ENCODE results near the gene SLC12A1.

The SLC12A1 gene

DNA sequence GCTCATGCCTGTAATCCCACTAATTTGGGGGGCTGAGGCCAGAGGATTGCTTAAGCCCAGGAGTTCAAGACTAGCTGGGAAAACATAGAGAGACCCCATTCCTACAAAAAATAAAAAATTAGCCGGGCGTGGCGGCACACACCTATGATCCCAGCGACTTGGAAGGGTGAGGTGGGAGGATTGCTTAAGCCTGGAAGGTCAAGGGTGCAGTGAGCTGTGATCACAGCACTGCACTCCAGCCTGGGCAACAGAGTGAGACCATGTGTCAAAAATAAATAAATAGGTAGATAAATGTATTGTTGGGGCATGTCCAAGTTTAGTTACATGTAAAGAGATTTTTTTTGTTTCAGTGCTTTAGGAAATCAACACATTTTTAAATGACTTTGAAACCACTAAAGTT, 36.4 kb downstream of the SLC12A1 start:
- DNase-seq (ENCODE audit: low read depth in 2 of 2), result no peak

DNA sequence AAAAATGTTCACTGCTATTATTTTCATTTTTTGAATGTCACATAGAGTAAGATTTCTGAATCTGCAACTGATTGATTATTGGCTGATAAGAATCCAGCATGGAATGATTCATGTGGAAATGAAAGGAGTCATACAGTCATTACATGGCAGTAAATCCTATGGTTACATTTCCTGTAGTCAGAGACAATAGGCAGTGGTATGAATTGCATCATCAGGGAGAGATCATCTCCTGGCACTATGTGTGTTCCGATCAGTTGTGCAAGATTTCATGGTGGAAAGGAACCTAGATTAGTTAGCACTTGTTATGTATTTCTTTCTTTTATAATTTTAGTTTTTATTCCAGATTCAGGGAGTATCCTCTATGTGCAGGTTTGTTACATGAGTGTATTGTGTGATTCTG, 38.8 kb downstream of the SLC12A1 start:
- no peak for DNase-seq (ENCODE audit: low read depth in 2 of 2)

DNA sequence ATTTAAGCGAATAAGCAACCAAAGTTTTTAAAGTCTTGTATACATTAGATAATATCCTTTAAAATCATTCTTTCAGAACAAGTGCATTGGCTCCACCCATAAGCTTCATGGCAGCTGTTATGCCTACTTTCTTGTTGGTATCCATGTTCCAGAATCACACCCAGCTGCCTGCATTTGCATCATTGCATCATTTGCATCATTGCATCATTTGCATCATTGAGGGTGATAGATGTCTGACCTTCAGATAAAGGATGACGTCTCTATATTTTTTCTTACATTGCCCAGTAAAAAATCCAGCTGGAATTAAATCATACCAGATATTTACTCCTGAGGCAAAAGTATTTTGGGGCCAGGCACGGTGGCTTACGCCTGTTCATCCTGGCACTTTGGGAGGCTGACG, 42.3 kb downstream of the SLC12A1 start:
- no peak for DNase-seq (ENCODE audit: low read depth in 2 of 2)

DNA sequence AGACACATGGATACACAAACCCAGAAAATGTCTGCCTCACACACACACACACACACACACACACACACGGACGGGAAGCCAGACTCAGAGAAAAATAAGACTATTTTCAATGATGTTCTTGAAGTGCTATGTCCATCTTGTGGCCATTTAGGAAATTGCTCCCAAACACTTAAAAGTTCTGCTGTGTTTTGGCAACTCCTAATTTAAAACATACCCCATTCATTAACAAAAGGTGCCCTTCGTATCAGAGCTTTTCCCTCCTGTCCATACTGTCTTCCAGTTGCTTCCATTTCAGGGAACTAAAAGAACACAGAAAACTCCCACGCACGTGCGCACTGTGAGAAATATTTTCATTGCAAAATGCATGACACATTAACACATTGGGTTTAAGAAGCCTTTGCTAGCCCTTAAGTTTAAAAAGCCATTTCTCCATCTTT, 44.6 kb downstream of the SLC12A1 start:
- DNase-seq (ENCODE audit: low read depth in 2 of 2), result no peak

DNA sequence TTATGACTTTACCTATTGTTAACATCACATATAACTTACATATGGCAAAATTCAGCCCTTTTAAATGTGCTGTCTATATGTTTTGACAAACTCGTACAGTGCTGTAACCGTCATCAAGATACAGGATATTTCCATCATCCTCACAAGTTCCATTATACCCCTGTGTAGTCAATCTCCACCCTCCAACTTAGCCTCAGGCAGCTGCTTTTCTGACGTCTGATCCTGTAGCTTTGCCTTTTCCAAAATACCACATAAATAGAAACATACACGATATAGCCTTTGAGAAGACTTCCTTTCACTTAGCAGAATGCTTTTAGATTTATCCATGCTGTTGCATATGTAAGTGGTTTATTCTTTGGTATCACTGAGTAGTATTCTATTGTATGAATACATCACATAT, 47.1 kb downstream of the SLC12A1 start:
- no peak for DNase-seq (ENCODE audit: low read depth in 2 of 2)

DNA sequence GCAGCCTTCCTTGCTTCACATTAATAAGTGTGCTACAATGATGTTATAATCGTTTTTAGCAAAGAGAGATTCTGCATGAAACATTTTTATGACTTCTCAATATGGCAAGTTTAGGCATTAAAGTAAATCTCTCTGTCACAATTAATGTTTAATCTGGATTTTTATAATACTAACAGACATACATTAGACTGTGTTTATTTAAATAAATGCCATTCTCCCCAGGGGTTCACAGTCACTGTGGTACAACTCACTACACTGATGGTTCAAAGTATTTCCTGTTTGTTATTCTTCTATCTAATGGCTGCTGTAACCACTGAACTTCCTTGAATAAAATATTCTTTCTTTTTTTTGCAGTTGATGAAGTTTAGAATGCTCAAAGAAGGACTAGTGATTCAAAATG, 59.0 kb downstream of the SLC12A1 start:
- DNase-seq (ENCODE audit: low read depth in 2 of 2), result no peak

DNA sequence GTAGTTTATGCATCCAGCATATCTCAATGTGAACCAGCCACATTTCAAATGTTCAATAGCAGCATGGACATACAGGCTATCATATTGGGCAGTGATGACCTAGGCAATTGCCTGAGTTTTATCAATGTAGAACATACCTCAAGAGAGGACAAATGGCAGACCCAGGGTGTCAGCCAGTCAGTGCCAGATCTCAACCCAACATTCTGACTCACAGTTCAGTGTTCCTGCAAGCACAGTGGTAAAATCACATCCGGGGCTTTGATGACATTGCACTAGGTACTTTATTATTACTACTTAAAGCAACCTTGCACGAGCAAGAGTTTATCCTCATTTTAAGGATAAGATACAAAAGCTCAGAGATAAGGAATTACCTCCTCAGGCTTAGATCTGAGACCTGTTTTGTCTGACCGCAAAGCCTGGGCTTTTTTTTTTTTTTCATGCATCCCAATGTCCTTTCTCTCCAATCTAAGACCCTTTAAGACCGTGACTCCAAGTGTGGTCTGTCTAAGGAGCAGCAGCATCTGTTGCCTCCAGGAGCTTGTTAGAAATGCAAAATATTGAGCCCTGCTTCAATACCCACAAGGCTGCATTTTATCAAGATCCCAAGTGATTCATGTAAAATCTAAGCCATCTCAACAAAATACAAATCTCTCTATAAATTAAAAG, 60.1 kb downstream of the SLC12A1 start:
- DNase-seq (ENCODE audit: low read depth in 2 of 2), result no peak

DNA sequence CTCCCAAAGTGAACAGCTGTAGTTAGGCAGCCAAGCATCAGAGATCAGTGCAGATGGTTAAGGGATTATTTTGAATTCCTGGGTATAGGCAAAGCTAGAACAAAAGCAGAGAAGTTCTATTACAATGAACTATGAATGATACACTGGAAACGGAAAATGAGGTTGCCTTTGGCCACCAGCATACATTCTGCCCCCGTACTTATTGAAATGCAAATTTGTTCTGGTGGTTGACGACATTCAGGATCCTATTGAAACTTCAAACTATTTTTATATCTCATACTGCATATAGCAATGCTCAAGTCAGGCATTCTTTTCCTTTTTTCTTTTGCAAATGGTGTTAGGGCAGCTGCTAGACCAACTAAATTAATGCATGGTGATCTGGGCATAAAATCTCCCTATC, 61.7 kb downstream of the SLC12A1 start:
- no peak for DNase-seq (ENCODE audit: low read depth in 2 of 2)

DNA sequence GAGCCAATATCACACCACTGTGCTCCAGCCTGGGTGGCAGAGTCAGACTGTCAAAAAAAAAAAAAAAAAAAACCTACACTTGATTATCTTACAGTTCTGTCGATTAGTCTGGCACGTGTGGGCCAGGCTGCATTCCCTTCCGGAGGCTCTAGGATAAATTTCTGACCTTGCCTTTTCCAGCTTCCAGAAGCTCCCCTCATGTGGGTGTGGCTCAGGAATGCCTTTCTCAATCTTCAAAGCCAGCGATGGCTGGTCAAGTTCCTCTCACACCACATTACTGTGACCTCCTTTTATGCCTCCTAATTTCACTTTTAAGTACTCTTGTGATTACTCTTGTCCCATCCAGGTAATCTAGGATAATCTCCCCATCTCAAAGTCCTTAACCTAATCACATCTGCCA, 66.9 kb downstream of the SLC12A1 start:
- no peak for DNase-seq (ENCODE audit: low read depth in 2 of 2)

DNA sequence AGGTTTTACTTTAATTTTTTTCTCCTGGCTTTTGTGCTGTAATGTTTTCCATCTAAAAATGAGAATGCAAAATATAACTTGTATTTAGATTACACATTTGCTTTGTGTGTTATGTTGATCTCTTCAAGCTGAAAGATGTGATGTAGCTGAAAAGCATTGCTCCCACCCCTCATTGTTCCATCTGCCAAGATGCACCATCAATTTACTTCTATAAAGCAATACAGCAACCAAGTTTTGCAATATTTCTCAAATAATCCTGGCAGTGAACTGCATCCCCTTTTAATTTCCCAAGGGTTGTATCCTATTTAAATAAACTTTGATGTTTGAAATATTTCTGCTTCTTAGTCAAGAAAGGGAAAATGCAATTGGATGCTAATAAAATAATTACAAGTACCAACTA, 72.6 kb downstream of the SLC12A1 start:
- DNase-seq (ENCODE audit: low read depth in 2 of 2), result no peak

DNA sequence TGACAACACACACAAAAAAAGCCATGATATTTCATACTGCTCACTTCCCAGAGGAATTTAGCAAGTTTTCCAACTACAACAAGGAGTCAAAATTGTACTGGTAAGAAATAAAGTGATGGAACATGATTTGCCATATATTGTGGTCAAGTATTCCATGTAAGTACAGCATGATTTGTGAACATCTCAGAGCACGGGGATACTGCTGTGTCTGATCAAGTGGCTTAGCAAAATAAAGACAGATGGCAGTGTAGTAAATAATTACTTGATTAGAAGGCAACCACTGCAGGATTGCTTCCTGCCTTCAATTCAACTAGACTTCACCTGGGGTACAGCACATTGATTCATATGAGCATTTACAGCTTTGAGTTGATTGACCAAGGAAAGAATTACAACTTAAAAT, 73.5 kb downstream of the SLC12A1 start:
- no peak for DNase-seq (ENCODE audit: low read depth in 2 of 2)

DNA sequence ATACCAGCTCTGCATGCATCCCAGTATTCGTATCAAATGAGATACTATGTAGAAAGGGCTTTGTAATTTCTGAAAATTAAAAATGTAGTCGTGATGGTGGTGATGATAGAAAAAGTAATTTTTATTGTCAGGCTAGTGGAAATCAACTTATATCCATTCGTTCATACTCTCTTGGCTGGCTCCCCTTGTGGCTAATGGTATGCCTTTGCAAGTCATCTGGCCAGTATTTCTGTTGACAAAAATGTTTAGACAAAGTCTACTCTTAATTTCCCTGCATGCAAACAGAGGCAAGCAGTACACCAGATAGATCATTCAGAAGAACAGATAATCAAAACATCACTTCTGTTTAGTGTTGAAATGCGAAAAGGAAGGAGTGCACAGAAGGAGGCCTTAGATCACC, 75.6 kb downstream of the SLC12A1 start:
- no peak for DNase-seq (ENCODE audit: low read depth in 2 of 2)

DNA sequence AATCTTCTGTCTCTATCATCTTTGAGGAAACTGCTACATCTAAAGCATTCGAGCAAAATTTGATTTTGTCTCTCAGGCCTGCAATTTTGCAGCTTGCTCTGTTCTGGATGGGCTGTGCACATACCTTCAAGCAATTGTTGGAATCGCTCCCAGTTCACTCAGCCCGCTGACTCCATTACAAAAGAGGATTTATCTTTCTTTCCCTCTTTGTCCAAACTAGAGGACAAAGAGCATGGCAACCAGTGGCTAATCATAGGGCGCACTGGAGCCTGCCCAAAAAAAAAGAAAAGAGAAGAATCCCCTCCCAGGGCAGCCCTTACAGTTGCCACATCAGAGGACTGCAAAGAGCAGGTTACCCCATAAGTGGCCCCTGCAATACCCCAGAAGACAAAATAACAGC, 76.1 kb downstream of the SLC12A1 start:
- no peak for DNase-seq (ENCODE audit: low read depth in 2 of 2)

DNA sequence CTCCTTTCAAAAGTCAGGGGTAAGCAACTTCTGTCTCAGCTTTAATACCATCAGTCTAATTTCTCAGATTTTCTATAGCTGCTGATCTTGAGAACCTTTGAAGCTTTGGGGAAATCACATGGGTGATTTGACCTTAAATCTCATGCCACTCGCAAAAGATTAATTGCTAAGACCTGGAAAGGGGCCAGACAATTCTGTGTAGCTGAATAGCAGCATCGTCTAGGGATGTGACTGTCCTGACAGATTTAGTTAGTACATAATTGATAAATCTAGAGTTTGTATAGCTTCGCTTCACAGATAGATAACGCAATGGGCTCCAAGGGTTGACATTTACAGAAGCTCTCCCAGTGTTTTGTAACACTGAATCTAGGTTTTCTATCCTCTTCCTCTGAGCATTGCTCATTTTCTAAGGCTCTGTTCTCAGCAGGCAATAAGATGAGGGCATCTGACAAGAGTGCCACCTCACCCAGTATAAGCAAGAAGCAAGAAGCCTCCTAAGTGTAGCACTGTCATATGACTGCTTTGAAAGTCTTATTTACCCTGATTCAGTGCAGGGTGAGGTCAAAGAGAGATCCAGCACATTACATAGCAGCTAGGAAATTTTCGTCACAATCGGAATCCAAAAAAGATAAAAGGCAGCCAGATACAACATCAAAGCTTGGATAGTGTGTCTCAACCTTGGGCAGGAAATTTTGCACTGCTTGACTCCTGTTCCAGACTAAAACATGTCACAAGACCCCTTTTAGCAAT, 77.5 kb downstream of the SLC12A1 start:
- DNase-seq (ENCODE audit: low read depth in 2 of 2), result no peak

DNA sequence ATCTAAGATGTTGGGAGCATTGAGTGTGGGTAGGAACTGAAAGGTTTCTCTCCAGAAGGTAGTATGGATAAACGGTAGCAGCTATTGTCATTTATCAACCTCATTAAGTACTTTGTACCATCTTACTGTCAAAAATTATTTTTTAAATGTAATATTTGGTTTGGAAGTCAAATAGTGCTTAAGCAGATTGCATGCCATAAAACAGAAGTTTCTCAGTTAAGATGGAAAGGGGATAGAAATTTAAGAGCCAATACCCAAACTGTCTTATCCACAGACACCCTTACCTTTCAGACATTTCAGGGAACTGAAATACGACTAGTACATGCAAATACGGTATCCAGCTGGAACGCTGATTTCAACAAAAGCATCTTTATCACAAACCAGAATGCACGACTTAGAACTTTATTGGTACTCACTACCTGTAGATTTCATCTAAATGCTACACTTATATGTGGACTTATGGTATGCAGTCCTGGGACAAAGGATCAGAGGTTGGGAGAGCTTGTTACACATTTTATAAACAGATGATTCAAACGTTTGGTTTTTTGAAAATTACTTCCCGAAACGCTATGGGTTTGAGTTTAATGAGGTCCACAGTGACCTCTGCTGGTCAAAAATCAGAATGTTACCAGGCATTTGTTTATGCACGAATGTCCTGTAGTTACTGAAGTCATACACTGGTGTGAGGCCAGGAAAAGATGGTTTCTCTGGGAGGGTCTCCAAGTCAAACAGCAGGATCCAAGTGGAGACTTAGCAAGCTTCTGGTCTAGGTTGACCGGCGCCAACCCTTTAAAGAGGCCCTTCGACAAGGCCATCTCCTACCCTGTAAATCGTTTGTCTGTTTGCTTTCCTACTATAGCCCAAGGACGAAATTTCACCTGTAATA, 79.5 kb downstream of the SLC12A1 start:
- no peak for DNase-seq (ENCODE audit: low read depth in 2 of 2)

DNA sequence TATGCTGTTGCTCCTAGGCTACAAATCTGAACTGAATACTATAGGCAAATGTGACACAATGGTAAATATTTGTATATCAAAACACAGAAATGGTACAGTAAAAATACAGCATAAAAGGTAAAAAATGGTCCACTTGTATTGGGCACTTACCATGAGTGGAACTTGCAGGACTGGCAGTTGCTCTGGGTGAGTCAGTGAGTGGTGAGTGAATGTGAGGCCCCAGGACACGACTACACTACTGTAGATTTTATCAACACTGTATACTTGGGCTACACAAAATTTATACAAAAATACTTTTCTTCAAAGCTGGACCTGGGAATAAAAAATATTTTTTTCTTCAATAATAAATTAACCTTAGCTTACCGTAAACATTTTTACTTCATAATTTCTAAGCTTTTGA, 83.5 kb downstream of the SLC12A1 start:
- no peak for DNase-seq (ENCODE audit: low read depth in 2 of 2)

DNA sequence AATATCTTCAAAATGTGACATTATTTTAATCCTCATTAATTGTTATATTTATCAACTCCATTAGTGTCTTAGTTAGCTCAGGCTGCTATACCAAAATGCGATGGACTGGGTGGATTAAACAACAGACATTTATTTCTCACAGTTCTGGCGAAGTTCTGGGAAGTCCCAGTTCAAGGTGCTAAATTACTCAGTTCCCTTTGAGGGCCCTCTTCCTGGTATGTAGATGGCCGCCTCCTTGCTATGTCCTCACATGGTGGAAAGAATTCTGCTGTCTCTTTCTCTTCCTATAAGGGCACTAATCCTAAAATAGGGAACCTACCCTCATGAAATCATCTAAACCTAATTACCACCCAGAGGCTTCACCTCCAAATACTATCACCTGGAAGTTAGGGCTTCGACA, 86.4 kb downstream of the SLC12A1 start:
- no peak for DNase-seq (ENCODE audit: low read depth in 2 of 2)

DNA sequence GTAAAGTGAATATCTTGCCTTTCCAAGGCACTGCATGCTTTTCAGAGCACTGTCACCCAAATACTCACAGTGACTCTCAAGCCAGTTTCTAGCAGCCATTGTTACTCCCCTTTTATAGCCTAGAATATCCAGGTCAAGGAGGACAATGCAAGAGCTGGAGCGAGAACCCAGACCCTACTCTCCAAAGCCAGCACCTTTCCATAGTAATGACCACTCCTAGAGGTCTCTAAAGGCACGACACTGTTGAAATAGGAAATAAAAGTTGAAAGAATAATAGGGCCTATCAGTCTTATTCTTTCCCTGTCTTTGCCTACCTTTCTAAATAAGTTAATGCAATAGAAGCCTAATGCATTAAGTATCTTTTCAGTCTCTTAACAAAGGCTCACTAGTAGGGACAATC, 91.6 kb downstream of the SLC12A1 start:
- no peak for DNase-seq (ENCODE audit: low read depth in 2 of 2)

DNA sequence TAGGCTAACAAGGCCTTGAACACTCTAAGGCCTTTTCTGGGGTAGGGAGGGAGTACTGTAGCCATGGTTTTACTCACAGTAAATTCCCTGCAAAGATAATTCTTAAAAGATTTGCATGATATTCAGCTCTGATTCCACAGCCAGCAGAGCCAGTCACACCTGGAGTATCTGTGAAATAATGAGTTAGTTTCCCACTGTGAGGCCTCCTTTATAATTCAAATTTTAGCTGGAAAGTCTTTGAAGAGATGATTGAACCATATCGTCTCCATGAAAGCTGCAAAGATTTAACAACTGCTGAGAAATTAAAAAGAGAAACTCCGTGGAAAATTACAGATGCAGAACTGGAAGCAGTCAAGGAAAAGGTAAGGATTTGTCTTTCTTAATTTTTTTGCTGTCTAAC, 92.8 kb downstream of the SLC12A1 start:
- DNase-seq (ENCODE audit: low read depth in 2 of 2), result no peak

DNA sequence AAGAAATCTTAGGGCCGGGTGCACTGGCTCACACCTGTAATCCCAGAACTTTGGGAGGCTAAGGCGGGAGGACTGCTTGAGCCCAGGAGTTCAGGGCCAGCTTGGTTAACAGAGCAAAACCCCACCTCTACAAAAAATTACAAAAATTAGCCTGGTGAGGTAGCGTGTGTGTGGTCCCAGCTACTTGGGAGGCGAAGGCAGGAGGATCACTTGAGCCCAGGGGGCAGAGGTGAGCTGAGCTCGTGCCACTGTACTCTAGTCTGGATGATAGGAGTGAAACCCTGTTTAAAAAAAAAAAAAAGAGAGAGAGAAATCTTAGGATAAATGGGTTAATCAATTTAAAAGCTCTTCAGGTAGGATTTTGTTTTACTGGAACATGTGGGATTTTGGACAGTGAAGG, 93.9 kb downstream of the SLC12A1 start:
- DNase-seq (ENCODE audit: low read depth in 2 of 2), result no peak

DNA sequence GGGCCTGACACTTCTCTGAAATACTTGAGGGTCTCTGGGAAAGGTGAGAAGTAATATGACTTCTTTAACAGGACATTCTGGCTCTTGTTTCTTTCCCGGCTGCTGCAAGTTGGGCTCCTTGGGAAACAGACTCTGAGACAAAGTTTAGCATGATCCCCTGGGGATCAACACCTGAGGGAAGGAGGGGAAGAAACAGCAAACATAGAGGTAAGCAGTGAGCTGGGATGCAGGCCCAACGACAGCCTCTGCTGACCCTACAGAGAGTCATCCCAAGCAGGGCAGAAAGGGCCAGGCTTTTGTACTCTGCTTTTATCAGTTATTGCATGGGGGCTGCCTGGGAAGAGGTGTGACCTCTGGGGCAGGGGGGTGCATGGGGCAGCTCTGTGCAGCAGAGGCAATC, 98.3 kb downstream of the SLC12A1 start:
- DNase-seq (ENCODE audit: low read depth in 2 of 2), result no peak

DNA sequence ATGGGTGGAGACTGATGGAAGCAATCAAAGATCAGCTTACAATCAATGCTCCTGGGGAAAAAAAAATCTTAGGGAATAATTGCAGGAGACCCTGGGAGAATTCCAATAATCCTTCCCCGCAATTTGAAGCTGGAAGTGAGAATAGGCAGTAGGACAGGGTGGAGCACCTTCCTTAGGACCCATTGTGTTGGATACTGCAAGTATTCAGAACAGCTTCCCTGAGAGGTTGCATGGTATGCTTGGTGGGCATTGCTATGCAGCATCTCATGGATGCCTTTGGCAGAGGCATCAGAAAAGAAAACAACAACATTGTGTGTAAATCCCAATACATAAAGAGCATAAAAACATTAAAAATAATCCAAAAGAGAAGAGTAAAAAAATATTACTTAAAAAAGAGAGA, 100.5 kb downstream of the SLC12A1 start:
- no peak for DNase-seq (ENCODE audit: low read depth in 2 of 2)

DNA sequence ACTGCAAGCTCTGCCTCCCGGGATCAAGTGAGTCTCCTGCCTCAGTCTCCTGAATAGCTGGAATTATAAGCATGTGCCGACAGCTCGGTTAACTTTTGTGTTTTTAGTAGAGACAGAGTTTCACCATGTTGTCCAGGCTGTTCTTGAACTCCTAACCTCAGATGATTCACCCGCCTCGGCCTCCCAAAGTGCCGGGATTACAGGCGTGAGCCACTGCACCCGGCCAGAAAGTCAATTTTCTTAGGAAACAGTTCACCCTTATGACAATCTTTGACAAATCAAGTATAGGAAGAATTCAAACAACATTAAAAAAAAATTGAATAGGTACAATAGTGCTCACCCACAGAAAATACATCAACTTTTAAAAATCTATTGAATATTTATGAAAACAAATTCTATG, 101.5 kb downstream of the SLC12A1 start:
- DNase-seq (ENCODE audit: low read depth in 2 of 2), result no peak

Measured in stimulated activated CD8-positive, alpha-beta memory T cell treated with anti-CD3 and anti-CD28 coated beads, Interleukin-7, amount 100 ng/mL, for 4 hours (primary cell).